K562 (cell line): ENCODE data around the gene B4GALNT4. TPM values are rescaled to one million over a fixed set of nuclear protein-coding genes. Genes with fewer than 3 reads are reported as not detected.
"Not testable (repeated sequence)": the region's sequence is repeated elsewhere in the genome, so short reads cannot be mapped to it uniquely, and the experiment has no call there.

Experiments
- ZBTB40 ChIP-seq, 2 experiments: fragments of 450-650 bp in 1 of 2; sonication (generic) in 1 of 2; formaldehyde crosslinking in 1 of 2; IDR thresholded peaks; 2 replicates each; pipeline versions ENCODE4 v1.7.1 to v1.9.0; 2016 to 2022; ENCODE audit warnings: inconsistent platforms in 1 of 2, mild to moderate bottlenecking in 1 of 2, missing genetic modification reagents in 1 of 2
- ZNF644 ChIP-seq: fragments of 200-800 bp; sonication (Bioruptor generic); IDR thresholded peaks from 2 replicates; pipeline ENCODE4 v1.6.1; 2016; ENCODE audit warnings: low read depth, missing genetic modification characterization, missing compliant biosample characterization
- polyA plus RNA-seq, 8 experiments: library from polyadenylated mRNA; depleted of rRNA in 4 of 8; stranded (reverse) in 5 of 8; unstranded in 3 of 8; fragments of >200 nt; fragmentation: Nextera tagmentation in 2 of 8; fragmentation: Illumina TruSeq in 1 of 8; extraction: Ambion mirVana in 2 of 8; extraction: Trizol in 1 of 8; gene quantifications; 2 replicates each; pipeline versions ENCODE4 v1.2.1 to v1.2.3, GENCODE V29; 2011 to 2014; ENCODE audit warnings: inconsistent platforms in 1 of 8, missing spikeins in 1 of 8
- total RNA-seq, 7 experiments: library from RNA; depleted of rRNA in 6 of 7; stranded (reverse); fragments of >200 nt in 6 of 7; fragmentation: Illumina TruSeq in 2 of 7; extraction: Trizol in 2 of 7; gene quantifications; 2 replicates each; pipeline versions ENCODE4 v1.2.1 to v1.2.3, GENCODE V29; 2011 to 2021; ENCODE audit warnings: low replicate concordance in 1 of 7

The B4GALNT4 gene
- total and polyA plus RNA-seq, 9 of the 15 experiments (the other 6 are each of a cell fraction or from before 2014, with no cell fraction given), result 0.20 to 37.1 (median 10.8) TPM; not detected in 1

GRCh38 chr11:328516-329100, 40.7 kb upstream of the B4GALNT4 start (continued):
- TF ChIP-seq ZBTB40 (IDR thresholded peaks at IDR 0.05) (peak; percentile 45; the same call in 1 of the 2 replicates), ZNF644 (tag) (0 out of 2 replicates have a peak, but pooled peaks have one; percentile 1)
- TF ChIP-seq ZBTB40 (CRISPR knock-in tag; IDR thresholded peaks at IDR 0.05), result not testable (repeated sequence)
